Endothelial cell of umbilical vein (primary cell): ENCODE data around the gene PCDHGB4. TPM values are rescaled to one million over a fixed set of nuclear protein-coding genes. Genes with fewer than 3 reads are reported as not detected.
A peak's percentile ranks its signal among the peaks of the same experiment; 100 is the strongest.

Experiments used
- BruUV-seq: library from RNA; stranded (reverse); fragments of 400-500 nt; replicated peaks from 2 replicates; lab custom pipeline; 2021; lab: Mats Ljungman, UMichigan
- CTCF ChIA-PET: fragments of 300-600, 350-600 bp; sonication (Branson Sonifier 250); formaldehyde crosslinking; loops from one replicate; lab custom pipeline; 2021; ENCODE audit warnings: antibody characterized with exemption, inconsistent platforms; lab: Charles Lee
- POLR2A ChIA-PET: fragments of 300-600, 350-600 bp; sonication (Branson Sonifier 250); formaldehyde crosslinking; loops from one replicate; lab custom pipeline; 2021; ENCODE audit warnings: antibody characterized with exemption, inconsistent platforms; lab: Charles Lee
- DNase-seq: peaks from one replicate; pipeline ENCODE4 v3.0.0-alpha.2; 2011; ENCODE audit warnings: low read depth, low spot score
- FAIRE-seq: peaks from 2 replicates; lab custom pipeline; 2011; peaks lifted over from hg19 to GRCh38; lab: Jason Lieb, UNC
- H2AFZ ChIP-seq: 2 replicates; pipeline ENCODE4 v1.6.0; 2012; ENCODE audit warnings: low read depth, low read length, control low read depth, inconsistent platforms
- H3K27ac ChIP-seq: 2 replicates; pipeline ENCODE4 v1.5.1; 2011; ENCODE audit warnings: low read depth, mild to moderate bottlenecking, control low read depth, low read length, moderate library complexity; ENCODE audit not compliant: insufficient read depth
- H3K27me3 ChIP-seq, 2 experiments: 2 replicates each; pipeline versions ENCODE4 v1.6.0 to v1.6.1; 2011; ENCODE audit warnings: low read length in 2 of 2, mixed read lengths in 1 of 2; ENCODE audit not compliant: control insufficient read depth in 2 of 2, insufficient read depth in 2 of 2
- H3K36me3 ChIP-seq, 2 experiments: 2 replicates in 1 of 2; 3 replicates in 1 of 2; pipeline ENCODE4 v1.5.1; 2011; ENCODE audit warnings: low read length in 2 of 2, mild to moderate bottlenecking in 1 of 2, moderate library complexity in 1 of 2; ENCODE audit not compliant: control insufficient read depth in 2 of 2, insufficient read depth in 2 of 2; ENCODE audit errors: extremely low read depth in 1 of 2
- H3K4me1 ChIP-seq: 3 replicates; pipeline ENCODE4 v1.5.1; 2011; ENCODE audit warnings: mild to moderate bottlenecking, low read length; ENCODE audit not compliant: control insufficient read depth, insufficient read depth; ENCODE audit errors: extremely low read depth
- H3K4me2 ChIP-seq: 2 replicates; pipeline ENCODE4 v1.6.1; 2011; ENCODE audit warnings: low read length, control low read depth, mixed read lengths; ENCODE audit not compliant: insufficient read depth
- H3K4me3 ChIP-seq, 3 experiments: fragments of 200-600 bp in 1 of 3; sonication (generic), shearing (Covaris generic) in 1 of 3; replicated peaks in 1 of 3; 2 replicates each; pipeline ENCODE4 v1.5.1; 2011 to 2016; ENCODE audit warnings: control low read depth in 3 of 3, low read length in 3 of 3, mild to moderate bottlenecking in 2 of 3, inconsistent platforms in 1 of 3, low read depth in 1 of 3, moderate library complexity in 1 of 3; ENCODE audit not compliant: insufficient read depth in 1 of 3
- H3K79me2 ChIP-seq: 2 replicates; pipeline ENCODE4 v1.6.0; 2012; ENCODE audit warnings: low read length, inconsistent platforms; ENCODE audit not compliant: control insufficient read depth, insufficient read depth
- H3K9ac ChIP-seq: replicated peaks from 2 replicates; pipeline ENCODE3; 2011; ENCODE audit warnings: low read length, control low read depth; ENCODE audit not compliant: insufficient read depth; ENCODE audit errors: extremely low read depth
- H3K9me1 ChIP-seq: replicated peaks from 3 replicates; pipeline ENCODE4 v1.6.0; 2011; ENCODE audit warnings: mild to moderate bottlenecking, low read length; ENCODE audit not compliant: control insufficient read depth, insufficient read depth; ENCODE audit errors: extremely low read depth
- H3K9me3 ChIP-seq: replicated peaks from 2 replicates; pipeline ENCODE4 v1.5.1; 2012; ENCODE audit warnings: low read length, inconsistent platforms; ENCODE audit not compliant: control insufficient read depth, insufficient read depth
- H4K20me1 ChIP-seq: replicated peaks from 2 replicates; pipeline ENCODE3; 2011; ENCODE audit warnings: mild to moderate bottlenecking, low read length; ENCODE audit not compliant: control insufficient read depth, insufficient read depth; ENCODE audit errors: extremely low read depth
- CTCF ChIP-seq, 2 donors: IDR thresholded peaks; 1 replicate in 1 of 2; 2 replicates in 1 of 2; pipeline ENCODE4 v1.5.1; 2011; ENCODE audit warnings: low read length in 2 of 2, mild to moderate bottlenecking in 2 of 2, moderate library complexity in 2 of 2, control low read depth in 1 of 2, inconsistent platforms in 1 of 2, low read depth in 1 of 2; ENCODE audit not compliant: insufficient read depth in 1 of 2; ENCODE audit errors: extremely low read depth in 1 of 2
- EZH2 ChIP-seq: IDR thresholded peaks from 2 replicates; pipeline ENCODE4 v1.6.1; 2012; ENCODE audit warnings: borderline replicate concordance, low read depth, mild to moderate bottlenecking, moderate library complexity, low read length, inconsistent platforms; ENCODE audit not compliant: severe bottlenecking
- FOS ChIP-seq: IDR thresholded peaks from 2 replicates; pipeline ENCODE4 v1.6.1; 2011; ENCODE audit warnings: mild to moderate bottlenecking, low read length, moderate library complexity, borderline replicate concordance; ENCODE audit not compliant: insufficient read depth
- JUN ChIP-seq: IDR thresholded peaks from 2 replicates; pipeline ENCODE4 v1.6.1; 2011; ENCODE audit warnings: borderline replicate concordance, low read depth; ENCODE audit not compliant: insufficient read length, insufficient read depth
- MYC ChIP-seq: IDR thresholded peaks from one replicate; pipeline ENCODE4 v1.6.1; 2011; ENCODE audit warnings: mild to moderate bottlenecking, low read depth, low read length
- dilution Hi-C: fragments of 300-500 bp; cut with MboI; formaldehyde crosslinking; loops from one replicate; pipeline ENCODE4 v1.15.0; 2019; ENCODE audit warnings: low sequenced_read_pairs; ENCODE audit not compliant: extremely low pct_ligation_motif_present
- intact Hi-C: fragments of 100-400 bp; cut with micrococcal nuclease; formaldehyde crosslinking; loops from one replicate; pipeline ENCODE4 v1.10.0; 2022
- polyA plus RNA-seq, 4 experiments: library from polyadenylated mRNA; depleted of rRNA in 3 of 4; stranded (reverse) in 3 of 4; unstranded in 1 of 4; fragments of >200 nt; gene quantifications; 2 replicates each; pipeline versions ENCODE4 v1.2.1 to v1.2.3, GENCODE V29; 2011 to 2012; ENCODE audit warnings: missing spikeins in 1 of 4
- total RNA-seq: library from RNA; stranded (reverse); gene quantifications from 2 replicates; pipeline ENCODE4 v1.2.3, GENCODE V29; 2021

The PCDHGB4 gene
- total and polyA plus RNA-seq, 2 donors (not counting 3 experiments of a cell fraction or from before 2014, with no cell fraction given) = 6.5 to 6.9 TPM

GRCh38 chr5:141399555-141400258 is 12.2 kb downstream of the PCDHGB4 start:
- Histone ChIP-seq H3K9ac (no peak overlapping the region), H3K9me1 (no peaks in the 10 kb centered on the region), H3K4me1 (peaks cover 2% of the 10 kb centered on the region), H3K27me3 (peaks cover 38 to 72% of the 10 kb centered on the region in 2 experiments), H3K4me2 (no peak overlapping the region), H2AFZ (no peak overlapping the region), H3K27ac (no peak overlapping the region), H3K9me3 (no peaks in the 10 kb centered on the region), H4K20me1 (no peaks in the 10 kb centered on the region), H3K36me3 (no peaks in the 10 kb centered on the region), H3K79me2 (no peaks in the 10 kb centered on the region), H3K4me3 (no peak overlapping the region)
- ChIA-PET CTCF (interaction anchor here (0.9 to 2.0 kb wide), 3 partner anchors 10 to 164 kb away, joined by 3 to 6 read pairs (median 5); partner anchors contain the start of gene PCDHGA11), POLR2A (no interaction called here)
- intact Hi-C loops (no loop called here), dilution Hi-C loops (no loop called here)
- TF ChIP-seq EZH2 (peak; percentile 41), MYC (no peak)
- BruUV-seq = no TSS peak
- no peak for FAIRE-seq
- DNase-seq = no peak

GRCh38 chr5:141402553-141403243 is 15.2 kb downstream of the PCDHGB4 start, which contains the start of gene PCDHGA9:
TSS of gene PCDHGA9 (plus strand) at chr5:141402778. CDS start at chr5:141402953, 175 bp downstream.
- H3K4me3 ChIP-seq = peak within 1 kb of the TSS in 2 of 3 experiments; percentile 9 to 28
- no peaks in the 10 kb centered on the region for H3K36me3 ChIP-seq
- no peaks in the 10 kb centered on the region for H3K79me2 ChIP-seq
- CTCF ChIA-PET = interaction anchor here (0.8 to 1.9 kb wide), 16 partner anchors 10 to 165 kb away, joined by 3 to 23 read pairs (median 4); partner anchors contain the start of genes PCDHGA10, PCDHGA11, PCDHGA12 and PCDHGB1
- dilution Hi-C loops = no loop called here
- H3K27me3 ChIP-seq = peaks cover 47 to 68% of the 10 kb centered on the region in 2 experiments
- TF ChIP-seq JUN (no peak), FOS (no peak), CTCF (IDR thresholded peaks at IDR 0.05; ENCODE audit: extremely low read depth in 1 of 2, insufficient read depth in 1 of 2, low read depth in 1 of 2, low read length in 2 of 2) (peak; percentile 37 to 57)
- H4K20me1 ChIP-seq = no peaks in the 10 kb centered on the region
- no peaks in the 10 kb centered on the region for H3K9me3 ChIP-seq
- no peak within 1 kb of the TSS for H3K27ac ChIP-seq
- intact Hi-C loops = no loop called here
- no peak within 1 kb of the TSS for H3K9ac ChIP-seq
- BruUV-seq = no TSS peak
- H3K9me1 ChIP-seq = no peaks in the 10 kb centered on the region
- H2AFZ ChIP-seq = no peak within 1 kb of the TSS
- POLR2A ChIA-PET = no interaction called here
- peaks cover 2% of the 10 kb centered on the region for H3K4me1 ChIP-seq
- FAIRE-seq (peak; percentile 59), DNase-seq (no peak)
- peak within 1 kb of the TSS; percentile 47 for H3K4me2 ChIP-seq
